Measurements from ENCODE around the gene RRP12.

GRCh38 chr10:97434055-97434454 is 32.9 kb upstream of the RRP12 start:
- TF ChIP-seq CTCF (IDR thresholded peaks at IDR 0.05) (no peak), POLR2A (IDR thresholded peaks at IDR 0.05) (no peak)
